Spleen (tissue), 7 donors: Measurements from ENCODE around the gene RNF14.

ENCODE experiments used
- POLR2A ChIP-seq, 3 donors: fragments of 450-650 bp; IDR thresholded peaks; one replicate each; pipeline ENCODE4 v1.5.1; 2017; ENCODE audit warnings: antibody characterized with exemption in 3 of 3, mild to moderate bottlenecking in 1 of 3
- POLR2AphosphoS5 ChIP-seq, 3 donors: sonication (generic); formaldehyde crosslinking; IDR thresholded peaks; one replicate each; pipeline ENCODE4 v1.5.1; 2017; ENCODE audit warnings: antibody characterized with exemption in 3 of 3
- TF ChIP-seq, protein P1 (sequence below), 11 experiments: fragments of 200-600 bp in 7 of 11; fragments of 450-650 bp in 4 of 11; sonication (generic) in 4 of 11; IDR thresholded peaks in 8 of 11; conservative IDR thresholded peaks in 3 of 11; 1 replicate in 7 of 11; 2 replicates in 4 of 11; pipeline versions ENCODE4 v1.4.0 to v1.8.0; 2016 to 2021; ENCODE audit warnings: antibody characterized with exemption in 11 of 11, inconsistent platforms in 4 of 11, mild to moderate bottlenecking in 1 of 11
- donor health status: DM: no; HTN: no; CAD: no; lungs with moderate emphysema.
- donor health status: DM: no; HTN: no; CAD: no.
- donor health status: DM: no; HTN: no; CAD: no.

DNA sequence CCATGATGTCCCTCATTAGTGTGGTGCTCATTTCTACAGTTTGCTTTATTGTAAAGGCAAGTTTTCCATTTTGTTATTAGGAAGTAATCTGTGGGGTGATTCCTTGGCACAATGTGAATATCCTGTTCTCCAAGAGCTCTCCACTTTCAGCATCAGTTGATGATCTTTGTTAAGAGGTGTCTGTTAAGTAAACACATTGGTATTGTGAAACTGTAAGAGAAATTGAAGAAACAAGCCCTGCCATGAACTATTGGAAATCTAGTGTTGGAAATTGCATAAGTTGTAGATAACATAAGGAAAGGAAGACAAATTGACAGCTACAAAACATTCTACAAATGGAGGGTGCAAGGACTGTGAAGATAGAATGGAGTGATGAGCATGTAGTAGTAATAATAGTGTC, 17.2 kb downstream of the RNF14 start:
- TF ChIP-seq POLR2A (IDR thresholded peaks at IDR 0.05) (no peak), POLR2AphosphoS5 (IDR thresholded peaks at IDR 0.05) (no peak)
- TF ChIP-seq, protein P1, sequence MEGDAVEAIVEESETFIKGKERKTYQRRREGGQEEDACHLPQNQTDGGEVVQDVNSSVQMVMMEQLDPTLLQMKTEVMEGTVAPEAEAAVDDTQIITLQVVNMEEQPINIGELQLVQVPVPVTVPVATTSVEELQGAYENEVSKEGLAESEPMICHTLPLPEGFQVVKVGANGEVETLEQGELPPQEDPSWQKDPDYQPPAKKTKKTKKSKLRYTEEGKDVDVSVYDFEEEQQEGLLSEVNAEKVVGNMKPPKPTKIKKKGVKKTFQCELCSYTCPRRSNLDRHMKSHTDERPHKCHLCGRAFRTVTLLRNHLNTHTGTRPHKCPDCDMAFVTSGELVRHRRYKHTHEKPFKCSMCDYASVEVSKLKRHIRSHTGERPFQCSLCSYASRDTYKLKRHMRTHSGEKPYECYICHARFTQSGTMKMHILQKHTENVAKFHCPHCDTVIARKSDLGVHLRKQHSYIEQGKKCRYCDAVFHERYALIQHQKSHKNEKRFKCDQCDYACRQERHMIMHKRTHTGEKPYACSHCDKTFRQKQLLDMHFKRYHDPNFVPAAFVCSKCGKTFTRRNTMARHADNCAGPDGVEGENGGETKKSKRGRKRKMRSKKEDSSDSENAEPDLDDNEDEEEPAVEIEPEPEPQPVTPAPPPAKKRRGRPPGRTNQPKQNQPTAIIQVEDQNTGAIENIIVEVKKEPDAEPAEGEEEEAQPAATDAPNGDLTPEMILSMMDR (IDR thresholded peaks at IDR 0.05 in 8 of 11, conservative IDR thresholded peaks at IDR 0.05 in 3 of 11) = no peak
